ENCODE data around the gene YEATS4. TPM values are rescaled to one million over a fixed set of nuclear protein-coding genes. Genes with fewer than 3 reads are reported as not detected.

YEATS4 gene
- total RNA-seq, 1 donor = 20.3 TPM

DNA sequence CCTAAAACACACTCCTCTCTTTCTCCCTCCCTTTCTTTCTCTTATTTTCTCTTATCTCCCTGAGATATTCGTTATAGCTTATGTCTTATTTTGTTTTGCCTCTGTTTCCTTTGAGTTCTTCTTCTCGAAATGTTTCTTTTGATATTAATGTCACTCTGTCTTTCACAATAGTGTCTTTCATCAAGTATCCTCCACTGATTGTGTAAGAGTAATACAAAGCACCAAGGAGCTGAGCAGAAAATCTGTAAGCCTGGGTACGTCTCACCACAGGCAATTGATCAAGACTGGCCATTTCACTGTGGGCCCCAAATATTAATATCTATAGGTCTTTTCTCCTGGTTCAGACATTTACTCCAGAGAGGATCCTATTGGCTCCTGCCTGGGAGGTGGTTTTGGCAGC lies 16.2 kb upstream of the YEATS4 start:
- no peak overlapping the region for H2AFZ ChIP-seq (ENCODE audit: low read length)
- no peaks in the 10 kb centered on the region for H3K79me2 ChIP-seq (ENCODE audit: insufficient read depth, low read length)
- no peak overlapping the region for H3K27ac ChIP-seq (ENCODE audit: low read depth, low read length)
- H4K20me1 ChIP-seq (ENCODE audit: insufficient read depth, low read length) = no peaks in the 10 kb centered on the region
- TF ChIP-seq, protein P1, sequence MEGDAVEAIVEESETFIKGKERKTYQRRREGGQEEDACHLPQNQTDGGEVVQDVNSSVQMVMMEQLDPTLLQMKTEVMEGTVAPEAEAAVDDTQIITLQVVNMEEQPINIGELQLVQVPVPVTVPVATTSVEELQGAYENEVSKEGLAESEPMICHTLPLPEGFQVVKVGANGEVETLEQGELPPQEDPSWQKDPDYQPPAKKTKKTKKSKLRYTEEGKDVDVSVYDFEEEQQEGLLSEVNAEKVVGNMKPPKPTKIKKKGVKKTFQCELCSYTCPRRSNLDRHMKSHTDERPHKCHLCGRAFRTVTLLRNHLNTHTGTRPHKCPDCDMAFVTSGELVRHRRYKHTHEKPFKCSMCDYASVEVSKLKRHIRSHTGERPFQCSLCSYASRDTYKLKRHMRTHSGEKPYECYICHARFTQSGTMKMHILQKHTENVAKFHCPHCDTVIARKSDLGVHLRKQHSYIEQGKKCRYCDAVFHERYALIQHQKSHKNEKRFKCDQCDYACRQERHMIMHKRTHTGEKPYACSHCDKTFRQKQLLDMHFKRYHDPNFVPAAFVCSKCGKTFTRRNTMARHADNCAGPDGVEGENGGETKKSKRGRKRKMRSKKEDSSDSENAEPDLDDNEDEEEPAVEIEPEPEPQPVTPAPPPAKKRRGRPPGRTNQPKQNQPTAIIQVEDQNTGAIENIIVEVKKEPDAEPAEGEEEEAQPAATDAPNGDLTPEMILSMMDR (IDR thresholded peaks at IDR 0.05; ENCODE audit: extremely low read depth, low read depth, low read length) = no peak
- H3K36me3 ChIP-seq (ENCODE audit: insufficient read depth, low read length) = no peaks in the 10 kb centered on the region
- DNase-seq (ENCODE audit: insufficient read length, low spot score, missing footprints) = no peak
- peaks cover 13% of the 10 kb centered on the region for H3K27me3 ChIP-seq (ENCODE audit: insufficient read depth, low read length)
- no peak overlapping the region for H3K4me2 ChIP-seq (ENCODE audit: insufficient read depth, low read length)
- no peaks in the 10 kb centered on the region for H3K9me3 ChIP-seq (ENCODE audit: low read depth, low read length)
- H3K4me1 ChIP-seq (ENCODE audit: insufficient read depth, low read length) = no peaks in the 10 kb centered on the region
- H3K4me3 ChIP-seq (ENCODE audit: insufficient read depth, low read length) = no peak overlapping the region

DNA sequence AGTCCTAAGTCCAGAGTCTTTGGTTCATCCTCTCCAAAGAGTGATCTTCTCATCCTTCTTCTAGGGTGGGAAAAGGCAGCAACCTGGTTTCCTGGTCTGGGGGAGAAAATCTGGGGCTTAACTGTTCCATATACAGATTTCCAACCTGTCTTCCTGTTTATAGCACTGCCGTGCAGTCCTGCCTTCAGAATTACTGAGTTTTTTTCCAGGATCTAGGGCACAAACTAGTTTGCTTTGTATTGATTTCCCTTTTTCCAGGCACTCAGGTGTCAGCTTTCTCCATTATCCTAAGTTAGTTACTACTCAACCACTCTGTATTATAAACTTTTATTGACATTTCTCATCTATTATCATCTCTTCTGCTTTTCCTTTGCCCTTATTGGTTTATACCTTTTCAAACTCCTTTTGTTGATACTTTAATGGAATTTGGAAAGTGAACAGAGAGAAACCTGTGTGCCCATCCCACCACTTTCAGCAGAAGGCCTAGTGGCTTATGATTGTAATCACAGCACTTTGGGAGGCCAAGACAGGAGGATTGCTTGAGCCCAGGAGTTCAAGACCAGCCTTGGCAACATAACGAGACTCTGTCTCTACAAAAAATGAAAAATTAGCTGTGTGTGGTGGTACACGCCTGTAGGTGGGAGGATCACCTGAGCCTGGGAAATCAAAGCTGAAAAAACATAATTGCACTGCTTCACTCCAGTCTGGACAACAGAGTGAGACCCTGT lies 15.5 kb upstream of the YEATS4 start:
- TF ChIP-seq, protein P1 (IDR thresholded peaks at IDR 0.05; ENCODE audit: extremely low read depth, low read depth, low read length) = no peak
- no peaks in the 10 kb centered on the region for H3K36me3 ChIP-seq (ENCODE audit: insufficient read depth, low read length)
- H3K4me3 ChIP-seq (ENCODE audit: insufficient read depth, low read length) = no peak overlapping the region
- no peak overlapping the region for H3K4me2 ChIP-seq (ENCODE audit: insufficient read depth, low read length)
- no peaks in the 10 kb centered on the region for H4K20me1 ChIP-seq (ENCODE audit: insufficient read depth, low read length)
- H3K79me2 ChIP-seq (ENCODE audit: insufficient read depth, low read length) = no peaks in the 10 kb centered on the region
- no peaks in the 10 kb centered on the region for H3K9me3 ChIP-seq (ENCODE audit: low read depth, low read length)
- DNase-seq (ENCODE audit: insufficient read length, low spot score, missing footprints) = no peak
- no peak overlapping the region for H3K27ac ChIP-seq (ENCODE audit: low read depth, low read length)
- H2AFZ ChIP-seq (ENCODE audit: low read length) = no peak overlapping the region
- peaks cover 13% of the 10 kb centered on the region for H3K27me3 ChIP-seq (ENCODE audit: insufficient read depth, low read length)
- H3K4me1 ChIP-seq (ENCODE audit: insufficient read depth, low read length) = no peaks in the 10 kb centered on the region

DNA sequence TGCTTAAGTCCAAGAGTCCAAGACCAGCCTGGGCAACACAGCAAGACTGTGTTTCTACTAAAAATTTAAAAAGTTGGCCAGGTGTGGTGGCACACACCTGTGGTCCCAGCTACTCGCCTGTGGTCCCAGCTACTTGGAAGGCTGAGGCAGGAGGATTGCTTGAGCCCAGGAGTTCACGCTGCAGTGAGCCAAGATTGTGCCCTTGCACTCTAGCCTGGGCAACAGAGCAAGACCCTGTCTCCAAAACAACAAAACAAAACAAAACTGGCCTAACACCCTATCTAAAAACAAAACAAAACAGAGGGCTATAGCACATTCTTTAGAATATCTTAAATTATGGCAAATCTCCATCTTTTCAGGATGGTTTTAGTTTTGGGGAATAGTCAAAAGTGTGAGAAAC lies 14.5 kb upstream of the YEATS4 start:
- no peak for DNase-seq (ENCODE audit: insufficient read length, low spot score, missing footprints)
- H3K4me3 ChIP-seq (ENCODE audit: insufficient read depth, low read length) = no peak overlapping the region
- no peak overlapping the region for H3K27ac ChIP-seq (ENCODE audit: low read depth, low read length)
- H3K79me2 ChIP-seq (ENCODE audit: insufficient read depth, low read length) = no peaks in the 10 kb centered on the region
- TF ChIP-seq, protein P1 (IDR thresholded peaks at IDR 0.05; ENCODE audit: extremely low read depth, low read depth, low read length) = no peak
- no peak overlapping the region for H2AFZ ChIP-seq (ENCODE audit: low read length)
- no peaks in the 10 kb centered on the region for H4K20me1 ChIP-seq (ENCODE audit: insufficient read depth, low read length)
- H3K36me3 ChIP-seq (ENCODE audit: insufficient read depth, low read length) = no peaks in the 10 kb centered on the region
- H3K27me3 ChIP-seq (ENCODE audit: insufficient read depth, low read length) = peaks cover 21% of the 10 kb centered on the region
- no peaks in the 10 kb centered on the region for H3K4me1 ChIP-seq (ENCODE audit: insufficient read depth, low read length)
- H3K9me3 ChIP-seq (ENCODE audit: low read depth, low read length) = no peaks in the 10 kb centered on the region
- H3K4me2 ChIP-seq (ENCODE audit: insufficient read depth, low read length) = no peak overlapping the region

DNA sequence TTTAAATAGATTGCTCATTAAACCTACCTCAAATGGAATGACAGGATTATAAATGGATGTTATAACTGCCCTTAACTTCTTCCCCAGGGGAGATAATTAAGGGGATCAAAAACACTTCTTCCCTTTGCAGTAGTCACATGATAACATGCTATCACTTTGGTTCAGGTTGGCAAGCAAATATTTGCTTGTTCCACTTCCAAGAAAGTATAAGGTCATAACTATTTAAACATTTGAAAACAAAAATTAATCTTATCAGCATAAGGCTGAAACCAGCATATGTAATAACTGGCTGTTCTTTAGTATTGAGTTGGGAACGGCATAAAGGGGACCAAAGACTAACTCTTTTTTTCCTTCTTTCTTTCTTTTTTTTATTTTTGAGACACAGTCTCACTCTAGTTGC lies 13.8 kb upstream of the YEATS4 start:
- H3K4me2 ChIP-seq (ENCODE audit: insufficient read depth, low read length) = no peak overlapping the region
- peak; percentile 36 for DNase-seq (ENCODE audit: insufficient read length, low spot score, missing footprints)
- no peaks in the 10 kb centered on the region for H3K36me3 ChIP-seq (ENCODE audit: insufficient read depth, low read length)
- peaks cover 18% of the 10 kb centered on the region for H3K27me3 ChIP-seq (ENCODE audit: insufficient read depth, low read length)
- H3K4me3 ChIP-seq (ENCODE audit: insufficient read depth, low read length) = no peak overlapping the region
- no peaks in the 10 kb centered on the region for H4K20me1 ChIP-seq (ENCODE audit: insufficient read depth, low read length)
- H3K4me1 ChIP-seq (ENCODE audit: insufficient read depth, low read length) = no peaks in the 10 kb centered on the region
- TF ChIP-seq, protein P1 (IDR thresholded peaks at IDR 0.05; ENCODE audit: extremely low read depth, low read depth, low read length) = no peak
- H3K79me2 ChIP-seq (ENCODE audit: insufficient read depth, low read length) = no peaks in the 10 kb centered on the region
- H3K27ac ChIP-seq (ENCODE audit: low read depth, low read length) = no peak overlapping the region
- H2AFZ ChIP-seq (ENCODE audit: low read length) = no peak overlapping the region
- no peaks in the 10 kb centered on the region for H3K9me3 ChIP-seq (ENCODE audit: low read depth, low read length)
